NCI-H526 treated with DMSO at 0.1 percent for 48 hours (cell line): Measurements from ENCODE around the gene SF3A2.

Experiments
- DNase-seq: peaks from one replicate; lab custom pipeline; 2025; lab: John Stamatoyannopoulos, UW

The SF3A2 gene

GRCh38 chr19:2253106-2254063 is 16.8 kb downstream of the SF3A2 start:
- no peak for DNase-seq

GRCh38 chr19:2254064-2254872 is 17.6 kb downstream of the SF3A2 start:
- DNase-seq = no peak

GRCh38 chr19:2255112-2255845 is 18.7 kb downstream of the SF3A2 start:
- no peak for DNase-seq

GRCh38 chr19:2255982-2256685 is 19.5 kb downstream of the SF3A2 start, which contains the start of gene JSRP1:
Gene JSRP1 (minus strand): TSS chr19:2256417. CDS start chr19:2255314, 1,103 bp downstream.
- no peak for DNase-seq

- no peak for DNase-seq
Observed at GRCh38 chr19:2259336-2259735, 22.7 kb downstream of the SF3A2 start.

- peak; percentile 42 for DNase-seq
Observed at GRCh38 chr19:2260341-2260805, 23.7 kb downstream of the SF3A2 start.

- DNase-seq = no peak
Observed at GRCh38 chr19:2261438-2262172, 25.0 kb downstream of the SF3A2 start.

- no peak for DNase-seq
Observed at GRCh38 chr19:2266183-2266993, 29.8 kb downstream of the SF3A2 start.

- DNase-seq = no peak
Observed at GRCh38 chr19:2268480-2268830, 31.8 kb downstream of the SF3A2 start.

GRCh38 chr19:2268861-2269243 is 32.2 kb downstream of the SF3A2 start:
- no peak for DNase-seq

- DNase-seq = peak; percentile 81
Observed at GRCh38 chr19:2269244-2270156, 32.9 kb downstream of the SF3A2 start.

- no peak for DNase-seq
Observed at GRCh38 chr19:2270157-2270422, 33.5 kb downstream of the SF3A2 start.

- no peak for DNase-seq
Observed at GRCh38 chr19:2270423-2271233, 34.0 kb downstream of the SF3A2 start.

- DNase-seq = no peak
Observed at GRCh38 chr19:2271234-2272103, 34.8 kb downstream of the SF3A2 start.

GRCh38 chr19:2273356-2274184 is 36.9 kb downstream of the SF3A2 start:
- DNase-seq = peak; percentile 35

- DNase-seq = no peak
Observed at GRCh38 chr19:2274185-2274711, 37.6 kb downstream of the SF3A2 start.
